Activated CD4-positive, CD25-positive, alpha-beta regulatory T cell treated with anti-CD3 and anti-CD28 coated beads, Interleukin-2, amount 50 U/mL, for 24 hours (primary cell): Measurements from ENCODE around the gene HOXA4.

Source experiments
- ATAC-seq, 2 donors: fragments of 150-1000 bp; cut with Tn5 transposase; one replicate each; pipeline ENCODE4 v1.10.0; 2021; ENCODE audit warnings: mild to moderate bottlenecking in 1 of 2, moderate library complexity in 1 of 2

HOXA4 gene

GRCh38 chr7:27157702-27158431, 27.3 kb upstream of the HOXA4 start:
- no peak for ATAC-seq

- no peak for ATAC-seq
These were observed 26.6 kb upstream of the HOXA4 start for GRCh38 chr7:27156916-27157701.

- ATAC-seq, result no peak
These were observed 25.9 kb upstream of the HOXA4 start, which contains the start of gene HOXA7 for GRCh38 chr7:27156508-27156898. Gene HOXA7, minus strand, starts transcription at chr7:27156675. Its CDS starts 130 bp downstream, at chr7:27156545.

- ATAC-seq, result no peak
These were observed 25.4 kb upstream of the HOXA4 start for GRCh38 chr7:27155816-27156507.

GRCh38 chr7:27154901-27155815, 24.6 kb upstream of the HOXA4 start:
- ATAC-seq, result no peak

GRCh38 chr7:27154369-27154768, 23.8 kb upstream of the HOXA4 start:
- no peak for ATAC-seq

- no peak for ATAC-seq
These were observed 23.0 kb upstream of the HOXA4 start for GRCh38 chr7:27153526-27153925.

- ATAC-seq, result no peak
These were observed 22.4 kb upstream of the HOXA4 start for GRCh38 chr7:27152816-27153442.

- no peak for ATAC-seq
These were observed 21.6 kb upstream of the HOXA4 start, which contains the start of gene HOXA3 for GRCh38 chr7:27151931-27152815. Gene HOXA3, minus strand, starts transcription at chr7:27152583. Its CDS starts 41,943 bp downstream, at chr7:27110640.

GRCh38 chr7:27151341-27151930, 20.9 kb upstream of the HOXA4 start:
- ATAC-seq, result no peak

- peak; percentile 81 to 85 for ATAC-seq
These were observed 20.2 kb upstream of the HOXA4 start for GRCh38 chr7:27150568-27151340.

- no peak for ATAC-seq
These were observed 19.4 kb upstream of the HOXA4 start for GRCh38 chr7:27149842-27150567.

GRCh38 chr7:27148756-27149641, 18.4 kb upstream of the HOXA4 start:
- no peak for ATAC-seq

GRCh38 chr7:27148031-27148755, 17.6 kb upstream of the HOXA4 start:
- ATAC-seq, result no peak

GRCh38 chr7:27147199-27148030, 16.9 kb upstream of the HOXA4 start, which contains the start of gene HOXA6:
Gene HOXA6, minus strand, starts transcription at chr7:27147774. Its CDS starts 25 bp downstream, at chr7:27147749.
- no peak for ATAC-seq
